Measurements from ENCODE around the gene CASP12.

DNA sequence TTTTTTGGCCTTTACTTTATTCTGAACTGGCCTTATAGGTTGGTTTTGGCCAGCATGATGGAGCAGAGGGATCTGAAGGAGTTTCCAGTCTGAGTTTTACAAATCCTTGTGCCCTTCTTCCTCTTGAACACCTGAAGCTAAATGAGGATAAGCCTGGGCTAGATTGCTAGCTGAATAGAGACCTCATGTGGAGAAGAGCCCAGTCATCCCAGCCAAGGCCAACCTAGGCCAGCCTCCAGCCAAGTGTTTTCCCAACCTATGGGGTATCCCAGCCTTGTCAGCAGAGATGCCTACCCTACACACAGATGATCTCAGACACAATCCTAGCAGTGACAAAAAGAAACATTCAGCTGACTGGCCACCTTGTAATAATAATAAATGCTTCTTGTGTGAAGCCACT, 966 bp upstream of the CASP12 start:
- TF ChIP-seq, protein P1, sequence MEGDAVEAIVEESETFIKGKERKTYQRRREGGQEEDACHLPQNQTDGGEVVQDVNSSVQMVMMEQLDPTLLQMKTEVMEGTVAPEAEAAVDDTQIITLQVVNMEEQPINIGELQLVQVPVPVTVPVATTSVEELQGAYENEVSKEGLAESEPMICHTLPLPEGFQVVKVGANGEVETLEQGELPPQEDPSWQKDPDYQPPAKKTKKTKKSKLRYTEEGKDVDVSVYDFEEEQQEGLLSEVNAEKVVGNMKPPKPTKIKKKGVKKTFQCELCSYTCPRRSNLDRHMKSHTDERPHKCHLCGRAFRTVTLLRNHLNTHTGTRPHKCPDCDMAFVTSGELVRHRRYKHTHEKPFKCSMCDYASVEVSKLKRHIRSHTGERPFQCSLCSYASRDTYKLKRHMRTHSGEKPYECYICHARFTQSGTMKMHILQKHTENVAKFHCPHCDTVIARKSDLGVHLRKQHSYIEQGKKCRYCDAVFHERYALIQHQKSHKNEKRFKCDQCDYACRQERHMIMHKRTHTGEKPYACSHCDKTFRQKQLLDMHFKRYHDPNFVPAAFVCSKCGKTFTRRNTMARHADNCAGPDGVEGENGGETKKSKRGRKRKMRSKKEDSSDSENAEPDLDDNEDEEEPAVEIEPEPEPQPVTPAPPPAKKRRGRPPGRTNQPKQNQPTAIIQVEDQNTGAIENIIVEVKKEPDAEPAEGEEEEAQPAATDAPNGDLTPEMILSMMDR (IDR thresholded peaks at IDR 0.05): no peak
- TF ChIP-seq POLR2A (IDR thresholded peaks at IDR 0.05): no peak
